ENCODE results near the gene HUNK. TPM values are rescaled to one million over a fixed set of nuclear protein-coding genes. Genes with fewer than 3 reads are reported as not detected.
A peak's percentile ranks its signal among the peaks of the same experiment; 100 is the strongest.

HUNK gene
- total and polyA plus RNA-seq, 2 of the 8 experiments (the other 6 are each of a cell fraction or from before 2014, with no cell fraction given), result 1.9 to 10.2 TPM

- Histone ChIP-seq H3K4me1 (replicated peaks in 1 of 4; ENCODE audit: control insufficient read depth in 3 of 4, insufficient read depth in 4 of 4, low read length in 3 of 4) (no peaks in the 10 kb centered on the region; a peak in 1 of 7 replicates), H3K23me2 (ENCODE audit: low read depth, low read length) (no peaks in the 10 kb centered on the region), H4K5ac (ENCODE audit: insufficient read length, low read depth, low read length) (no peak overlapping the region), H3K9ac (replicated peaks in 1 of 4; ENCODE audit: extremely low read depth in 1 of 4, low read depth in 3 of 4, low read length in 3 of 4) (no peak overlapping the region), H3K27ac (ENCODE audit: low read depth, low read length) (no peak overlapping the region), H3K4me2 (ENCODE audit: insufficient read depth in 1 of 2, low read depth in 2 of 2, low read length in 2 of 2) (no peak overlapping the region), H2AFZ (ENCODE audit: low read length) (no peak overlapping the region), H3K18ac (ENCODE audit: extremely low read depth, low read length) (no peak overlapping the region), H3K9me3 (ENCODE audit: insufficient read depth in 2 of 2, low read depth in 1 of 2, low read length in 1 of 2) (no peaks in the 10 kb centered on the region), H3K23ac (ENCODE audit: insufficient read length) (no peak overlapping the region), H2BK5ac (ENCODE audit: low read depth, low read length) (no peak overlapping the region), H4K91ac (replicated peaks; ENCODE audit: insufficient read length, low read length) (no peak overlapping the region), H3K79me1 (ENCODE audit: low read depth, low read length) (no peaks in the 10 kb centered on the region), H4K20me1 (replicated peaks in 1 of 2; ENCODE audit: control insufficient read depth in 1 of 2, insufficient read depth in 2 of 2, low read length in 2 of 2) (peaks cover 0 to 3% of the 10 kb centered on the region in 2 experiments), H3K79me2 (ENCODE audit: control insufficient read depth in 1 of 2, insufficient read depth in 2 of 2, low read length in 2 of 2) (no peaks in the 10 kb centered on the region), H4K8ac (ENCODE audit: extremely low read depth, insufficient read depth, low read length) (no peak overlapping the region), H3K4me3 (ENCODE audit: extremely low read depth in 1 of 4, insufficient read depth in 2 of 4, low read depth in 3 of 4, low read length in 4 of 4) (no peak overlapping the region), H3K27me3 (replicated peaks in 1 of 4; ENCODE audit: control insufficient read depth in 3 of 4, extremely low read depth in 1 of 4, insufficient read depth in 3 of 4, low read length in 3 of 4) (no peaks in the 10 kb centered on the region), H3K56ac (replicated peaks; ENCODE audit: insufficient read length, low read depth, low read length) (no peak overlapping the region), H3K4ac (replicated peaks; ENCODE audit: insufficient read length, low read depth, low read length) (no peak overlapping the region), H2AK5ac (ENCODE audit: low read depth, low read length) (no peak overlapping the region), H2BK20ac (ENCODE audit: low read length) (no peak overlapping the region), H3K36me3 (ENCODE audit: control insufficient read depth in 2 of 4, insufficient read depth in 4 of 4, low read length in 3 of 4) (no peaks in the 10 kb centered on the region), H2BK12ac (ENCODE audit: low read depth, low read length) (0 out of 2 replicates have a peak overlapping the region, but pooled peaks have one; percentile 17), H2BK15ac (ENCODE audit: low read length) (no peak overlapping the region), H2BK120ac (replicated peaks; ENCODE audit: low read depth, low read length) (no peak overlapping the region), H3K14ac (ENCODE audit: insufficient read length) (no peak overlapping the region)
- WGBS, 2 experiments (ENCODE audit: extremely low coverage in 1 of 2, insufficient coverage in 1 of 2, insufficient read length in 1 of 2, insufficient replicate concordance in 2 of 2, low coverage in 1 of 2, low lambda C conversion rate in 2 of 2, missing lambda C conversion rate in 1 of 2), result 92% methylated on average over 14 of the region's 17 CpGs; no CpG with 5 or more reads in 1 of the 2 experiments
- DNase-seq (ENCODE audit: low read depth in 1 of 2, low spot score in 2 of 2) (no peak), FAIRE-seq (no peak)
- ChIA-PET CTCF (ENCODE audit: partially characterized antibody) (interaction anchor here (0.6 to 1.7 kb wide), 6 partner anchors 8 to 121 kb away, joined by 3 to 6 read pairs (median 4); no protein-coding TSS in a partner anchor), POLR2A (ENCODE audit: partially characterized antibody) (interaction anchor here (0.5 kb wide), 1 partner anchor 61 kb away, joined by 3 read pairs; no protein-coding TSS in a partner anchor)
- TF ChIP-seq POU5F1 (IDR thresholded peaks at IDR 0.05; ENCODE audit: low read depth, low read length), result no peak
- TF ChIP-seq BACH1 (IDR thresholded peaks at IDR 0.05; ENCODE audit: low read length), result no peak
- no peak for TF ChIP-seq CBX5 (IDR thresholded peaks at IDR 0.05; ENCODE audit: low read depth, low read length)
- TF ChIP-seq KDM5A (IDR thresholded peaks at IDR 0.05; ENCODE audit: low read length), result no peak
- no peak for TF ChIP-seq POLR2AphosphoS5 (IDR thresholded peaks at IDR 0.05; ENCODE audit: low read depth, low read length)
Measured at GRCh38 chr21:31986035-31986856, 113.4 kb downstream of the HUNK start.
